ENCODE measurements around the gene MFSD11.
"Not testable (repeated sequence)": the region's sequence is repeated elsewhere in the genome, so short reads cannot be mapped to it uniquely, and the experiment has no call there.

Gene MFSD11

DNA sequence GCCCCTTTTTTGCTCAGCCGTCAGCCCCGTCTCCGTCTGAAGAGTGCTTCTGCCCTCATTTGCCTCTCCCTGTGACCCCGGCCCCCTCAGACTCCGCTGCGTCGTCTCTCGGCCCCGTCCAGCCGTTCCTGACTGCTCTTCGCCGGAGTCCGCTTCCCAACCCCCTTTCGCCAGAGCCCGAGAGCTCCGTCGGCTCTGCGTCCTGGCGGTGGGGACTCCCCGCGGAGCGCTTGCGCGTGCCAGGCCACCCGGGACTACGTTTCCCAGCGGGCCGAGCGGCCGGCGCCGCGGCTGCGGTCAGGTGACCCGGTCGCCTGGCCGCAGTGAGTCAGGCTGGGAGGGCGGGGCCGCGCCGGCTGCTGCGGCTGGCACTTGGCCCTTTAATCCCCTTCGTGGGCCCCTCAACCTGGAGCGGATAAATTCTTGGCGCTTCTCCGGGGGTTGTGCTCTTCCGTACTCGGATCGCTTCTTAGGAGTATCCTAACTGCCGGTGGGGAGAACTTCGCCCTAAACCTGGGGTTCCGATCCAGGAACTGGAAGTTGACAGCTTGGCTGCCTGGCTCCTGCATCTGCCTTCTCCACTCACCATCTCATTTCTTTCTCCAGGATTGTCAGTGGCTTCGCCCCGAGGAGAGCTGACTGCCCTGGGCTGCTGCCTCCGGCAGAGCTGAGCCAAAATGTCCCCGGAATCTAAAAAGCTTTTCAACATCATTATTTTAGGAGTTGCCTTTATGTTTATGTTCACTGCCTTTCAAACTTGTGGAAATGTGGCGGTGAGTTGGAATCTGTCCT, at the start of gene MFSD11:
Gene MFSD11 (plus strand): TSS at position 444 of the 792 bp plus-strand sequence. CDS start 234 bp downstream, at position 678.
- DNase-seq = peak; percentile 94

DNA sequence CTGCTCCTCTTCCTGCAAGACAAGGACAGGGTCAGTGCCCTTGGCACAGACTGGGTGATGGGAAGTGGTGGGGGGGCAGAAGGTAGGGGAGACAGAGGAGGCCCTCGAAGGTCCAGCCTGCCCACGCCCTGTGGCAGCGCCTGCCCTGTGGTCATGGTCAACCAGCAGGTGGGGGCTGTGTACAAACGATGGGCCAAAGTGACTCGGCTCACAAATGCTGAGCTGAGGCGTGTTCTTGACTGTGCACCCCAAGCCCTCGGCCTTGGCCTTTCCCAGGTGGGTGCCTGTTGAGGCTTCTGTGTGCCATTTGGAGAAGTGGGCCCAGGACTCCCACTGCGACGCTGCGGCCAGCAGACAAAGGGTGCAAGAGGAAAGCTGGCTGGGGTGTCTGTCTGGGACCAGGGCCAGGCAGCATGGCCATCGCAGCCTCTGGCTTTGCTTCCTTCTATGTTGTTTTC, 49.7 kb upstream of the MFSD11 start:
- no peak for DNase-seq

DNA sequence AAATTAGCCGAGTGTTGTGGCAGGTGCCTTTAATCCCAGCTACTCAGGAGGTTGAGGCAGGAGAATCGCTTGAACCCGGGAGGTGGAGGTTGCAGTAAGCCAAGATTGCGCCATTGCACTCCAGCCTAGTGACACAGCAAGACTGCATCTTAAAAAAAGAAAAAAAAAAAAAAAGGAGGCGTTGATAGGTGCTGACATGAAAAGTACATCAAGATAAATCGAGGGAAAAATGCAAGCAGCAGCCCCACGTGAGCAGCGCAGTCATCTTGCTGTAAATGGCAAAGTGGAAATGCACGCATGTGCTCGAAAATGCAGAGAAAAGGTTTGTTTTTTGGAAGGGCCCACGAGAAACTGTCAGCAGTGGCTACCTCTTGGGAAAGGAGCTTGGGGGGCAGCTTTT, 48.1 kb upstream of the MFSD11 start:
- DNase-seq = no peak

DNA sequence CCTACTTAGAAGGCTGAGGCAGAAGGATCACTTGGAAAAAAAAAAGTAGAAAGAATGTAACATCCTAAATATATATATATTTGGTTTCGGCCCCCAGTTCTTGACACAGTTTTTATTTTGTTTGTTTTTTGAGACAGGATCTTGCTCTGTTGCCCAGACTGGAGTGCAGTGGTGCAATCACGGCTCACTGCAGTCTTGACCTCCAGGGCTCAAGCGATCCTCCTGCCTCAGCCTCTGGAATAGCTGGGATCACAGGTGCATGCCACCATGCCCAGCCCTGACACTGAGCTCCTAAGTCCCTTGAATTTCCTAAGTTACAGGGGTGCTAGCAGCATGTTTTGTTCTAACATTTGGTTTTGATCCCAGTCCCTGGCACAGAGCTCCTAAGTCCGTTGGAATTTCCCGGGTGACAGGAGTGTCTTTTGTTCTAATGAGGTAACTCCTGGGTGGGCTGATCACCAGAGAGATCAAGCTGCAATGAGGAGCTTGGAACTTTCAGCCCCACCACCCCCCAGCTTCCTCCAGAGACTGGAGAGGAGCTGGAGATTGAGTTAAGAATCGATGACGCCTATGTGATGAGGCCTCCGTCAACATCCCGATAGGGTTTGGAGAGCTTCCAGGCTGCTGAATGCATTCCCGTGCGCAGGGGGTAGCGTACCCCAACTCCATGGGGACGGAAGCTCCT, 47.2 kb upstream of the MFSD11 start:
- no peak for DNase-seq

DNA sequence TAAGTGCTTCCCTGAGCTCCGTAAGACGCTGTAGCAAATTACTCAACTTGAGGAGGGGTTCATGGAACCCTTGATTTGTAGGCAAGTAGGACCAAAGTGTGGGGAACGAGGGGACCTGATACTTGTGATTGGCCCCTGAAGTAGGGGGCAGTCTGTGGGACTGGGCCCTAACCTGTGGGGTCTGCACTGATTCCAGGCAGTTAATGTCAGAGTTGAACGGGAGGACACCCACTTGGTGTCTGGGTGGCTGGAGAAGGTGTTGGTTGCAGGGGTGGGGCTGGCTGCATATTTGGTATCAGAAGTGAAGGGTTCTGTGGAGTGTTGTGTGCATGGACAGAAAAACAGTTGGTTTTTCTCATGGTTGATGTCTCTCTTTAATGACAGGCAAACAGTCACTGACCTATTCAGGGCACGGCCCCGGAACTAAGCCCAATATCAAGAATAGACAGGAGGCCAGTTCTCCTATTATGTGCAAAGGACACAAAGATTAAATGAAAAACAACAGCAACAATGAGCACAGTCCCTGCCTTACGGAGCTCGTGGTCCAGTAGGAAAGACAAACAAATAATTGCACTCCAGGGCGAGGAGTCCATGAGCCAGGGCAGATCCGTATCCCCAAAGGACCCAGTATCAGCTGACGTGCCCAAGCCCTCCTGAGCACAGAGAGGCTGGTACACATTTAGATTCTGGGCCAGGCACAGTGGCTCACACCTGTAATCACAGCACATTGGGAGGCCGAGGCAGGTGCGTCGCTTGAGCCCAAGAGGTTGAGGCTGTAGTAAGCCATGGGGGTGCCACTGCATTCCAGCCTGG, 46.3 kb upstream of the MFSD11 start:
- no peak for DNase-seq

DNA sequence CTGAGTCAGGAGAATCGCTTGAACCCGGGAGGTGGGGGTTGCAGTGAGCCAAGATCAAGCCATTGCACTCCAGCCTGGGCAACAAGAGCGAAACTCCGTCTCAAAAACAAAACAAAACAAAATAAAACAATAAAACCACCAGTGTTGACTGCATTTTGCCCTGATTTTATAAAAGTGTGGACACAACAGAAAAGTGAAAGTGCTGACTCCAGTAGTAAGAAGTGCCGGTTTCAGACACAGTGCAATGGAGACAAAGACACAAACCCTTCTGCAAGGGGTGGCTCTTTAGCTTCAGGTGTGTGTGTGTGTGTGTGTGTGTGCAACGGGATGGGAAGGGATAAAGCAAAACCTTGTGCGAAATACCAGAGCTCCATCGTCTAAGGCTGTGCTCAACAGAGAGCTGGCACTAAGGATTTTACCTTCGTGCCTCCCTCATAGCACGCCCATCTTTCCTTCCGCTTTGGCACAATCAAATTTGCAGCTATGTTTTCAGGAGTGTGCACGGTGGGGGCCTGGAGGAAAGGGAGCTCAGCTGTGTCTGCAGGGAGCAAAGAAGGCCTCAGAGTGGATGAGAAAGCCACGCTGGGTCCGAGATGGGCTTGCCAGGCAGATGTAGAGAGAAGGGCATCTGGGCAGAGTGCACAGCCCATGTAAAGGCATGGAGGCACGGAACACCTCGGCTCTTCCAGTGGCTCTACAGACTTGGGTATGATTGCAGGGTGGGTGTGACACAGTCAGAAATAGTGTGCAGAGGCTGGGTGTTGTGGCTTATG, 42.7 kb upstream of the MFSD11 start:
- no peak for DNase-seq

DNA sequence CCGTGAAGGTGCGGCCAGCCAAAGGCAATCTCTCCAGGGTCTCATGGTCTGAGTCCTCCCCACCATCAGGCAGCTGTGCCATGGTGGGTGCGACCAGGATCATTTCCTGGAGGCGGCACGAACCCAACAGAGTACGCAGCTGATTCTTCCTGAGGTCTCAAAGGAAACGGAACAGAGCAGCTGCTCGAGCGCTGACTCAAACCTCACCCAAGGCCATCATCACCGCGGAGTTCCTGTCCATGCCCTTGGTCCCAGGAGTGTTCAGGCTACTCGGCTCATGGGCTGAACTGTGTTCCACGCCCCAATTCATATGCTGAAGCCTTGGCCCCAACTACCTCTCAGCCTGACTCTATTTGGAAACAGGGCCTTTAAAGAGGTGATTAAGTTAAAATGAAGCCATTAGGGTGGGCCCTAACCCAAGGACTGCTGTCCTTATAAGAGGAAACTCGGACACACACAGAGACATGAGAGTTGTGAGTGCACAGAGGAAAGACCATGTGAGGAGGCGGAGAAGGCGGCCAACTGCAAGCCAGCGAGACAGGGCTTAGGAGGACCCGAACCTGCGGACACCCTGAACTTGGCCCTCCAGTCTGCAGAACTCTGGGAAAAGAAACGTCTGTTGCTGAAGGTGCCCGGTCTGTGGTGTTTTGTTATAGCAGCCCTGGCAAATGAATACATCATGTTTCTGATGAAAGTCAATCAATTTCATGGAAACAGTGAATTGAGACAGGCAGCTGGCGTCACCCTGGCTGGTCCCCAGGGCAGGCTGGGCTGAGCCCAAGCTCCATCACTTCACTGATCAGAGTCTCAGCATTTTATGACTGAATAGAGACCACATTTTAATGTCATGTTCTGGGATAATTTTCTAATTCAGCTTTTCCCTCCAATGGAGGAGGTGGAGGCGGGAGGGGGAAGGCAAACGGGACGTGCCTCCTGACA, 40.9 kb upstream of the MFSD11 start:
- no peak for DNase-seq

DNA sequence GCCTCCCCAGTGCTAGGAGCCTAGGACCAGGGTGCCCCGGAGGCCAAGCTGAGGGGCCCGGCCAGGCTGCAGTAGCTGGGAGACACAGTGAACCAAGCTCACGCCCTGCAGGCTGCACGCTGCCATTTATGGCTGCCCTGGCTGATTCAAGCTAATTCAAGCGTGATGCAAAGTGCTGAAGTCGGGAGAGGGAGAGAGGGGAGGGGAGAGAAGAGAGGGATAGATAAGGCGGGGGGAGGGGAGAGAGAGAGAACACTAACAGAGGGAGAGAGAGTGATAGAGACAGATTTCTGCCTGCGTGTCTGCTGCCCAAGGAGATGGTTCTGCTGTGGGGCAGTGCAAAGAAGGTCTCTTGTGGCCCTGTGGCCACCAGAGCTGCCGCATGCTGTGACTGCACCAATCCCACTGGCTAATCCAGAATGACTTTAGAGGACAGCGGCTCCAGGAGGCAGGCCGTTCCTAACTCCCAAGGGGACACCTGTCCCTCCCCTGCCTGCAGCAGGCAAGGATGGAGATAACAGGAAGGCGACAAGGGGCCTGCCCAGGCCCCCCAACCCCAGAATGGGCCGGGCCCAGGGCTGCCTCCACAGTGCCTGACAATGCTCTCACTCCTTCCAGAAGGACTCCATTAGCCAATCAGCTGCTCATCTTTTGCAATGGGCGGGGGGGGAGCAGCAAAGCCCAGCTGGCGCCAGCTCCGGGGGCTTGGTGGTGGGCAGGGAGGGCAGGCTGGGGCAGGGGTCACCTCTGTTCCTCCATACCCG, 40.0 kb upstream of the MFSD11 start:
- no peak for DNase-seq

DNA sequence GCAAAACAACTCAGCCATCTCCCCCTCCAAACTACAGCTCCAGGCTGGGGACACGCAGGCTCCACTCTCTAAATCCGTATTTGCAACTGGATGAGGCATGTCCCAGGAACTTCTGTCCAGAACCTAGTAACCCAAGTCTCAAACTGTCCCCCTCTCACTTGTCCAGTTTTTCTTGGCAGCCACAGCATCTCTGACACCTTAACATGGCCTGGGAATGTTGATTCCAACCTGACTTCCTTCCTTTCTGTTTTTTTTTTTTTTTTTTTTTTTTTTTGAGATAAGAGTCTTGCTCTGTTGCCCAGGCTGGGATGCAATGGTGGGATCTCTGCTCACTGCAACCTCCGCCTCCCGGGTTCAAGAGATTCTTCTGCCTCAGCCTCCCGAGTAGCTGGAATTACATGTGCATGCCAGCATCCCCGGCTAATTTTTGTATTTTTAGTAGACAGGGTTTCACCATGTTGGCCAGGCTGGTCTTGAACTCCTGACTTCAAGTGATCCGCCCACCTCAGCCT, 39.4 kb upstream of the MFSD11 start:
- not testable (repeated sequence) for DNase-seq

DNA sequence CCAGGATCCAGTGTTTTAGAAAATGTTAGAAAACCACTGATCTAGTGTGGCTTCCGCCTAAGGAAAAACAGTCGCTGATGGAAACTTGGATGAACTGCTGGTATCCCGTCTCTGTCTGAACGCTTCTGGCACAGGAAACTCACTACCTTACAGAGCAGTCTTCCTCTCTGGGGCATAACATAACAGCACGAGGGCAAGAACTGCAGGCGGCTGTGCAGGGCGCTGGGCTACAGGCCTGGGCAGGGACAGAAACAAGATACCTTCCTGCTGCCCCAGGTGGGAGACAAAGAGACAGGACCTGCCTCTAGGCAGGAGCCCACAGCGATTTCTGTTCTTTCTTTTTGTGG, 37.7 kb upstream of the MFSD11 start:
- no peak for DNase-seq

DNA sequence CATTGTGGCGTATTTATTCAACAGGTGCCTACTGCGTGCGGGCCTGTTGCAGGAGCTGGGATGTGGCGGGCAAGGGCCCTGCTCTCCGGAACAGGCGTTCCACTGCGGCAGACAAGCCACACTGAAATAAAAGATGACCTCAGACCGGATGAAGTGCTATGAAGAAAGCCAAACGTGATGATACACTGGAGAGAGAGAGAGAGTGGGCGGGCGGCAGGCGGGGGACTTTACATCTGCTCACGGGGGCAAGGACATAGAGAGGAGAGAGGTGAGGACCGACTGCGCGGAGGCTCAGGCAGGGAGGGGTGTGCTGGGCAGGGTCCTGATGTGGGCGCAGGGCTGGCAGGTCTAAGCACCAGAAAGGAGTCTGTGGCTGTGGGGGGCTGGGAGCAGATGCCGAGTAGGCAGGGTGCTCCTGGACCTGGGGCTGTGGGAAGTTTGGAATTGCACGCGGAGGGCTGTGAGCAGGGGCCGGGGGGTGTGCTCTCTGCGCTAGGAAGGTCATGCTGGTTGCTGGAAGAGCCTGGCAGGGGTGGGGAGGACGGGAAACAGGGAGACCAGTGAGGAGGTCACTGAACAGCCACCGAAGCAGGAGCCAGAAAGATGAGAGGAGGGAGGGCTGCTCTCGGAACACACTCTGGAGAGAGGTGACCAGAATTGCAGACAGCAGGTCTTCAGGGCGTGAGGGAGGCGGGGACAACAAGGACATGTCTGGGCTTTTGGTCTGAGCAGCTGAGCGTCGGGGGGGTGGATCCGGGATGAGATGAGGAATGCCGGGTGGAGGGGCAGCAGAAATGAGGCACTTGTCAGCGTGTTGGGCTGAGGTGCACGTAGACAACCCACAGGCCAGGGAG, 37.1 kb upstream of the MFSD11 start:
- DNase-seq = no peak

DNA sequence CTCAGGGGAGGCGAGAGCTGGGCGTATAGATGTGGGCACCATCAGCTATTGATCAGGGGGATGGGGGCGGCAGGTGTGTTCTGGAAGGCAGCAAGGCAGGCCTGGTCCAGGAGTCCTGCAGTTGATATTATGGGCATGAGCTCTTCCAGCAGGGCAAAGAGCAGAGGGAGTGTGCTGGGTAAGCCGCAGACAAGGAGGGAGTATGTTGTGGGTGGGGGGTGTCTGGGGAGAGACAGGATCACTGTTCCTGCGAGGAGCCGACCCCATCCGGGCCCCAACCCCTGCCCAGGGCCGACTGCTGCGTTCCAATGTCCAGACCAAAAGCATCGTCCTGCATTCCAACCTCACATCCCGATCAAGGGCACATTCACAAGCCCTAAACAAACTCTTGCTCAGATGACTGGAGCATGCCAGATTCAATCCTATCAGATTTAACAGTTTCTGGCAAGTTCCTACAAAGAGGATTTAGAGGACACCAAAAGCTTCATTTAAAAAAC, 36.4 kb upstream of the MFSD11 start:
- no peak for DNase-seq

DNA sequence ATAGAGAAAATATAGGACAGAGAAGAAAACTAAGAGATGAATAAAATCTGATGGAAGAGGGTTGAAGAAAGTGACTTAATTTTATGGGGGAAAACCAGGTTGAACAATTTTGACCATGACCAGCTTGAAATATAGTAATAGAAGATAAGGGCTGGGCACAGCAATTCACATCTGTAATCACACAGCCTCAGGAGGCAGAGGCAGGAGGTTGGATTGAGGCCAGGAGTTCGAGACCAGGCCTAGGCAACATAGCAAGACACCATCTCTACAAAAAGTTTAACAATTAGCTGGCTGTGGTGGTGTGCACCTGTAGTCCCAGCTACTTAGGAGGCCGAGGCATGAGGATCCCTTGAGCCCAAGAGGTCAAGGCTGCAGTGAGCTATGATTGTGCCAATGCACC, 35.8 kb upstream of the MFSD11 start:
- no peak for DNase-seq

DNA sequence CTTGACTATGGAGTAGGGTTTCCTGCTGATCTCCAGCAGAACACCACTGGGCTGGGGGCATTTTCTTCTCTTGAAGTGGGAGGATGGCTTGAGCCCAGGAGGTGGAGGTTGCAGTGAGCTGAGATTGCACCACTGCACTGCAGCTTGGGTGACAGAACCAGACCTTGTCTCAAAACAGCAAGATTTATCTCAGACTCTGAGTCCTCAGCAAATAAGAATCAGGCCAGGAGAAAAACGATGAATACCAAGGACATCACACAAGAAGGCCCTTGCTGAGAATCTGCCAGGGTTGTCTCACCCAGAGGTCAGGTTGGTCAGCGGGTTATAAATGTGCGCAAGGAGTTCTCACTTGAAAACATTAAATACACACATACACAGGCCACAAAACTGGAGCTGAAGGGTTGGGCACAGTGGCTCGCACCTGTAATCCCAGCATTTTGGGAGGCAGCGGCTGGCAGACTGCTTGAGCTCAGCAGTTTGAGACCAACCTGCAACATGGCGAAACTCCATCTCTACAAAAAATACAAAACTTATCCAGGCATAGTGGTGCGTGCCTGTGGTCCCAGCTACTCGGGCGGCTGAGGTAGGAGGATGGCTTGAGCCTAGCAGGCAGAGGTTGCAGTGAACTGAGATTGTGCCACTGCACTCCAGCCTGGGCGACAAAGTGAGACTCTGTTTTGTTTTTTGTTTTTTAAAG, 34.8 kb upstream of the MFSD11 start:
- no peak for DNase-seq

DNA sequence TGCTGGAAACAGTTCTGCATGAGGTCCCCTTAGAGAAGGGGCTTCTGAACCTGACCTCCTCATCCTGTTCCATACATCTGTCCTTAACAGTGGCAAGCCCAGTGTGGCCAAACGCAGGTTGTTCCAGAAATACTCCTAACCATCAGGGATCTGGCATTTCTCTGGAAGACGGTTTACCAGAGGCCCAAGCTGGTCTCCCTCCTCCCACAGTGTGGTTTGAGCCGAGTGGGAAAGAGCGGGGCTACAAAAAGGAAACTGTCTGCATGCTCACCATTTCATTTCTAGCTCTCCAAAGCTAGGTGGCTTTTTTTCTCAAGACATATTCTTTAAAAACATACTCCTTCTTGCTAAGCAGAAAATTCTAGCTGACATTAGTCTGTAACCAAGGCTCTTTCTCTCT, 33.1 kb upstream of the MFSD11 start:
- no peak for DNase-seq

DNA sequence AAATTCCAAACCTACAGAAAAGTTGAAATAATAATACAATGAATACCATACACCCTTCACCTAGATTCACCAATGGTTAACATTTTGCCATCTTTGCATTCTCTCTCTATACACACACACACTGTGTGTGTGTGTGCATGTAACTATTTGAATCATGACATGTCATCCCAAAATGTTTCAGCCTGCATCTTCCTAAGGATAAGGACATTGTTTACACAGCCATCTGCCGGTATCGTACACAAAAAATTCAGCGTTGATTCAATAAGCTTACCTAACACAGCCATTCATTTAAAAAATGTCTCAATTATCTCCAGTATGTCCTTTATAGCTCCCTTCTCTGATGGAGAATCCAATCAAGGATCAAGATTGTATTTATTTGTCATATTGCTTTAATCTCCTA, 31.1 kb upstream of the MFSD11 start:
- DNase-seq = no peak

DNA sequence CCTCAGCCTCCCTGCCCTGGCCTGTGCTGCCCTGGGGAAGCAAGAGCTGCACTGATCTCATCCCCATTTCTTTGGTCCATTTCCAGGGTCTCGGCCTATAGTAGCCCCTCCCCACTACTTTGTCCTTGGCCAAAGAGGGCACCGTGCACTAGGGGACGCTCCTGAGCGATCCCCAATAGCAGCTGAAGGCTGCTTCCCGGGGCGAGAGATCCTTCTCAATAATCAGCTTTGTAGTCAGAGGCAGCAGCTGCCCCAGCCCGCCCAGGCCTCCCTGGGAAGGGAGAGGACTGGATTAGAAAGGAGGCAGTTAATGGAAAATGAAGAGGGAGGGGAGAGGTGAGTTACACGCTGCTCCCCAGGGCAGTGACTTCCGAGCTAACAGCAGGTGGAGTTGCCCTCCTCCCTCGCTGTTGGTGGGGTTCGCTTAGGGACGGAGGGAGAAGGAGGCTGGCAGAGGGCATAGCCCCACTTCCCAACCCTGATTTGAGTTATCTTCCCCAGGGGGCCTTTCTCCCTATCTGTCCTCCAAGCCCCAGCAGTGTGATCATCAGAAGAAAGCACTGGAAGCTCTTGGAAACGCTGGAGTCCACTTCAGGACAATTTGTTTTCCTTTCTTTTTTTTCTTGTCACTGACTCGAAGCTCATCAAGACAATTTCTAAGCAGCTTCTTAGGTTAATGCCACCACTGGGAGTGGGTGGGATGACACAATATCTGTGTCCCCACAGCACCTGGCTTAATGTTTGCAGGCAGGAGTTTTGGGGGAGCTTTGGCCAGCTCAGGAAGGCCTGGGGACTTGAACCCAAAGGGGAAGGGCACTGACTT, 29.7 kb upstream of the MFSD11 start:
- DNase-seq = no peak

Measured in activated CD8-positive, alpha-beta memory T cell treated with anti-CD3 and anti-CD28 coated beads, Interleukin-2, amount 50 U/mL, for 48 hours (primary cell).